HCT116 (cell line): ENCODE results near the gene IL17RE.

ENCODE experiments used
- CBX3 ChIP-seq: IDR thresholded peaks from 2 replicates; pipeline ENCODE4 v1.6.1; 2012; ENCODE audit warnings: low read depth
- EZH2 ChIP-seq: fragments of 200-600 bp; sonication (generic); IDR thresholded peaks from 2 replicates; pipeline ENCODE4 v1.6.1; 2017; ENCODE audit warnings: antibody characterized with exemption, mixed run types
- JUND ChIP-seq: IDR thresholded peaks from 2 replicates; pipeline ENCODE4 v1.6.1; 2012
- POLR2A ChIP-seq: IDR thresholded peaks from 2 replicates; pipeline ENCODE4 v1.7.0; 2011; ENCODE audit warnings: borderline replicate concordance; ENCODE audit not compliant: insufficient read depth, insufficient read length; ENCODE audit errors: extremely low read depth
- POLR2AphosphoS5 ChIP-seq: IDR thresholded peaks from 2 replicates; pipeline ENCODE4 v1.6.1; 2011; ENCODE audit warnings: mild to moderate bottlenecking, low read depth, low read length, moderate library complexity
- RAD21 ChIP-seq: IDR thresholded peaks from 2 replicates; pipeline ENCODE4 v1.6.1; 2012; ENCODE audit warnings: low read depth, mild to moderate bottlenecking
- SRF ChIP-seq: IDR thresholded peaks from 2 replicates; pipeline ENCODE4 v1.6.1; 2012; ENCODE audit warnings: low read depth
- TF ChIP-seq, protein P1 (sequence below): IDR thresholded peaks from 2 replicates; pipeline ENCODE4 v1.6.1; 2012; ENCODE audit warnings: low read depth
- TF ChIP-seq, protein P2 (sequence below), 3 experiments: fragments of 200-600 bp in 1 of 3; sonication (generic) in 1 of 3; IDR thresholded peaks in 2 of 3; conservative IDR thresholded peaks in 1 of 3; 2 replicates each; pipeline ENCODE4 v1.5.1; 2012 to 2017; ENCODE audit warnings: low read depth in 2 of 3, low read length in 2 of 3, antibody characterized with exemption in 1 of 3, borderline replicate concordance in 1 of 3, control low read depth in 1 of 3, mild to moderate bottlenecking in 1 of 3, mixed read lengths in 1 of 3, mixed run types in 1 of 3, moderate library complexity in 1 of 3; ENCODE audit not compliant: insufficient read depth in 1 of 3

DNA sequence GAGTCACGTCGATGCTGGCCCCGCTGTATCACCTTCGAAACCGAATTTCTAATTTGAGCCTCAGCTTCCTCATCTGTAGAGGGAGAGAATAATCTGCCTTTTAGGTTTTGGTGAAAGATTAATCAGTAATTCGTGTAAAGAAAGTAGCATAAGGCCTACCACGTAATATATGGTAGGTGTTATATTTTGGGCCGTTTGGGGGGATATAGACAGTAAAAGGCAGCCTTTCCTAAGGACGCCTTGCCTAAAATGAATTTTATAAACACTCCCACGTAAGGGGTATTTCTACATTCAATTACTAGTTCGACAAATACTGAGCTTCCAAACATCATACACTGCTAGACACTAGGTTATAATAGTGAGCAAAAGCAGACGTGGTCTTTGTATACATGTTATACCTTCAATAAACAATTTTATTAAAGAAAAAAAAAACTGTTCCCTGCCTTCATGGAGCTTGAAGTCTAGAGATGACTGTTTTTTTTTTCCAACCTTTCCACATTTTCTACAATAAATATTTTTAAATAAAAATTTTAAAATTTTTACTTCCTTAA is 11.5 kb upstream of the IL17RE start:
- TF ChIP-seq, protein P1, sequence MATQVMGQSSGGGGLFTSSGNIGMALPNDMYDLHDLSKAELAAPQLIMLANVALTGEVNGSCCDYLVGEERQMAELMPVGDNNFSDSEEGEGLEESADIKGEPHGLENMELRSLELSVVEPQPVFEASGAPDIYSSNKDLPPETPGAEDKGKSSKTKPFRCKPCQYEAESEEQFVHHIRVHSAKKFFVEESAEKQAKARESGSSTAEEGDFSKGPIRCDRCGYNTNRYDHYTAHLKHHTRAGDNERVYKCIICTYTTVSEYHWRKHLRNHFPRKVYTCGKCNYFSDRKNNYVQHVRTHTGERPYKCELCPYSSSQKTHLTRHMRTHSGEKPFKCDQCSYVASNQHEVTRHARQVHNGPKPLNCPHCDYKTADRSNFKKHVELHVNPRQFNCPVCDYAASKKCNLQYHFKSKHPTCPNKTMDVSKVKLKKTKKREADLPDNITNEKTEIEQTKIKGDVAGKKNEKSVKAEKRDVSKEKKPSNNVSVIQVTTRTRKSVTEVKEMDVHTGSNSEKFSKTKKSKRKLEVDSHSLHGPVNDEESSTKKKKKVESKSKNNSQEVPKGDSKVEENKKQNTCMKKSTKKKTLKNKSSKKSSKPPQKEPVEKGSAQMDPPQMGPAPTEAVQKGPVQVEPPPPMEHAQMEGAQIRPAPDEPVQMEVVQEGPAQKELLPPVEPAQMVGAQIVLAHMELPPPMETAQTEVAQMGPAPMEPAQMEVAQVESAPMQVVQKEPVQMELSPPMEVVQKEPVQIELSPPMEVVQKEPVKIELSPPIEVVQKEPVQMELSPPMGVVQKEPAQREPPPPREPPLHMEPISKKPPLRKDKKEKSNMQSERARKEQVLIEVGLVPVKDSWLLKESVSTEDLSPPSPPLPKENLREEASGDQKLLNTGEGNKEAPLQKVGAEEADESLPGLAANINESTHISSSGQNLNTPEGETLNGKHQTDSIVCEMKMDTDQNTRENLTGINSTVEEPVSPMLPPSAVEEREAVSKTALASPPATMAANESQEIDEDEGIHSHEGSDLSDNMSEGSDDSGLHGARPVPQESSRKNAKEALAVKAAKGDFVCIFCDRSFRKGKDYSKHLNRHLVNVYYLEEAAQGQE = no peak
- TF ChIP-seq POLR2A = no peak
- TF ChIP-seq EZH2 = no peak
- TF ChIP-seq RAD21 = no peak
- no peak for TF ChIP-seq SRF
- TF ChIP-seq CBX3 = no peak
- TF ChIP-seq, protein P2, sequence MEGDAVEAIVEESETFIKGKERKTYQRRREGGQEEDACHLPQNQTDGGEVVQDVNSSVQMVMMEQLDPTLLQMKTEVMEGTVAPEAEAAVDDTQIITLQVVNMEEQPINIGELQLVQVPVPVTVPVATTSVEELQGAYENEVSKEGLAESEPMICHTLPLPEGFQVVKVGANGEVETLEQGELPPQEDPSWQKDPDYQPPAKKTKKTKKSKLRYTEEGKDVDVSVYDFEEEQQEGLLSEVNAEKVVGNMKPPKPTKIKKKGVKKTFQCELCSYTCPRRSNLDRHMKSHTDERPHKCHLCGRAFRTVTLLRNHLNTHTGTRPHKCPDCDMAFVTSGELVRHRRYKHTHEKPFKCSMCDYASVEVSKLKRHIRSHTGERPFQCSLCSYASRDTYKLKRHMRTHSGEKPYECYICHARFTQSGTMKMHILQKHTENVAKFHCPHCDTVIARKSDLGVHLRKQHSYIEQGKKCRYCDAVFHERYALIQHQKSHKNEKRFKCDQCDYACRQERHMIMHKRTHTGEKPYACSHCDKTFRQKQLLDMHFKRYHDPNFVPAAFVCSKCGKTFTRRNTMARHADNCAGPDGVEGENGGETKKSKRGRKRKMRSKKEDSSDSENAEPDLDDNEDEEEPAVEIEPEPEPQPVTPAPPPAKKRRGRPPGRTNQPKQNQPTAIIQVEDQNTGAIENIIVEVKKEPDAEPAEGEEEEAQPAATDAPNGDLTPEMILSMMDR (IDR thresholded peaks at IDR 0.05 in 2 of 3, conservative IDR thresholded peaks at IDR 0.05 in 1 of 3; ENCODE audit: borderline replicate concordance in 1 of 3, insufficient read depth in 1 of 3, low read depth in 2 of 3, low read length in 2 of 3) = no peak
- TF ChIP-seq JUND = no peak
- no peak for TF ChIP-seq POLR2AphosphoS5
